ENCODE data around the gene GAS7. TPM values are rescaled to one million over a fixed set of nuclear protein-coding genes. Genes with fewer than 3 reads are reported as not detected.

GAS7 gene
- total and polyA plus RNA-seq, 2 donors (not counting 1 experiment from before 2014, with no cell fraction given): 3.4 to 13.6 TPM

DNA sequence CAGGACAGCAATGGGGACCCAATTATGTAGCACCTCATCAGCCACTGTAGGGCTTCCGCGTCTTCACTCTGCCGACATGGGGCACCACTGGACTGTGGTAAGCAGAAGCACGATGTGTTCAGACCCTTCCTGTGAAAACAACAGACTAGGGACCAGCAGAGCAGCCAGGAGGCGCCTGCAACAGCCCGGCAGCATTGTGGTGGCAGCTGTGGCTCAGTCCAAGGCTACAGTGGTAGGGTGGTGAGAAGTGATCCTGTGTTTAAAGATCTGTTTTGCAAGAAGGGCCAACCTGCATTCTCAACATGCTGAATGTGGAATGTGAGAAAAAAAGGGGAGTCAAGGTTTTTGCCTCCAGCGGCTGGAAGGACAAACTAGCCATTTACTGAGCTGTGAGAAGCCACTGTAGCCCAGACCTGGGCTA lies 80.8 kb downstream of the GAS7 start:
- TF ChIP-seq, protein P1, sequence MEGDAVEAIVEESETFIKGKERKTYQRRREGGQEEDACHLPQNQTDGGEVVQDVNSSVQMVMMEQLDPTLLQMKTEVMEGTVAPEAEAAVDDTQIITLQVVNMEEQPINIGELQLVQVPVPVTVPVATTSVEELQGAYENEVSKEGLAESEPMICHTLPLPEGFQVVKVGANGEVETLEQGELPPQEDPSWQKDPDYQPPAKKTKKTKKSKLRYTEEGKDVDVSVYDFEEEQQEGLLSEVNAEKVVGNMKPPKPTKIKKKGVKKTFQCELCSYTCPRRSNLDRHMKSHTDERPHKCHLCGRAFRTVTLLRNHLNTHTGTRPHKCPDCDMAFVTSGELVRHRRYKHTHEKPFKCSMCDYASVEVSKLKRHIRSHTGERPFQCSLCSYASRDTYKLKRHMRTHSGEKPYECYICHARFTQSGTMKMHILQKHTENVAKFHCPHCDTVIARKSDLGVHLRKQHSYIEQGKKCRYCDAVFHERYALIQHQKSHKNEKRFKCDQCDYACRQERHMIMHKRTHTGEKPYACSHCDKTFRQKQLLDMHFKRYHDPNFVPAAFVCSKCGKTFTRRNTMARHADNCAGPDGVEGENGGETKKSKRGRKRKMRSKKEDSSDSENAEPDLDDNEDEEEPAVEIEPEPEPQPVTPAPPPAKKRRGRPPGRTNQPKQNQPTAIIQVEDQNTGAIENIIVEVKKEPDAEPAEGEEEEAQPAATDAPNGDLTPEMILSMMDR (IDR thresholded peaks at IDR 0.05): no peak
- no peak for TF ChIP-seq EZH2 (IDR thresholded peaks at IDR 0.05; ENCODE audit: borderline replicate concordance, insufficient read depth, low read depth, low read length, poor library complexity, severe bottlenecking)
- Histone ChIP-seq H3K27ac (ENCODE audit: low read length in 2 of 2) (no peak overlapping the region), H3K27me3 (replicated peaks in 1 of 4; ENCODE audit: control extremely low read depth in 1 of 4, control insufficient read depth in 3 of 4, insufficient read depth in 4 of 4, low read length in 3 of 4) (no peaks in the 10 kb centered on the region), H3K79me2 (ENCODE audit: control insufficient read depth, insufficient read depth, low read length) (no peaks in the 10 kb centered on the region), H2AFZ (ENCODE audit: insufficient read depth, low read depth, low read length, poor library complexity, severe bottlenecking) (peak overlapping the region; percentile 55), H3K36me3 (replicated peaks in 1 of 2; ENCODE audit: control extremely low read depth in 1 of 2, control insufficient read depth in 1 of 2, extremely low read depth in 1 of 2, insufficient read depth in 2 of 2, low read length in 1 of 2) (no peaks in the 10 kb centered on the region), H3K9me3 (ENCODE audit: control extremely low read depth in 1 of 3, control insufficient read depth in 2 of 3, insufficient read depth in 1 of 3, low read length in 2 of 3) (peaks cover 0 to 3% (median 0%) of the 10 kb centered on the region in 3 donors), H3K4me2 (replicated peaks; ENCODE audit: low read depth, low read length, poor library complexity, severe bottlenecking) (peak overlapping the region; percentile 55), H4K20me1 (ENCODE audit: control insufficient read depth, insufficient read depth, low read length, poor library complexity, severe bottlenecking) (no peaks in the 10 kb centered on the region), H3K4me3 (ENCODE audit: control extremely low read depth in 1 of 5, extremely low read depth in 1 of 5, insufficient read depth in 1 of 5, low read depth in 2 of 5, low read length in 4 of 5) (no peak overlapping the region), H3K9ac (ENCODE audit: low read length) (no peak overlapping the region), H3K4me1 (ENCODE audit: control insufficient read depth in 2 of 2, insufficient read depth in 2 of 2, low read length in 2 of 2) (peaks cover 78 to 84% of the 10 kb centered on the region in 2 donors)
- ChIA-PET CTCF (interaction anchor here (0.8 to 1.4 kb wide), 3 partner anchors 108 to 111 kb away, joined by 3 to 7 read pairs (median 4); no protein-coding TSS in a partner anchor), POLR2A (no interaction called here)
- Mint-ChIP-seq H3K4me1 (peaks cover 88% of the 10 kb centered on the region), H3K27me3 (no peaks in the 10 kb centered on the region), H3K9me3 (ENCODE audit: insufficient read depth) (no peaks in the 10 kb centered on the region), H3K27ac (peak overlapping the region; percentile 83), H3K4me3 (peak overlapping the region; percentile 35)
- WGBS (ENCODE audit: insufficient coverage): 13% methylated on average over 7 of the region's 7 CpGs
- peak; percentile 62 for DNase-seq
- ATAC-seq (ENCODE audit: low read depth): peak; percentile 9
- intact Hi-C loops (cut with micrococcal nuclease): loop anchor here (1.0 to 2.0 kb wide), 2 partner anchors 110 to 153 kb away; no protein-coding TSS in a partner anchor

GRCh38 chr17:10116753-10117420 lies 81.5 kb downstream of the GAS7 start:
- DNase-seq: no peak
- Histone ChIP-seq H2AFZ (ENCODE audit: insufficient read depth, low read depth, low read length, poor library complexity, severe bottlenecking) (peak overlapping the region; percentile 55), H3K9ac (ENCODE audit: low read length) (no peak overlapping the region), H3K79me2 (ENCODE audit: control insufficient read depth, insufficient read depth, low read length) (no peaks in the 10 kb centered on the region), H4K20me1 (ENCODE audit: control insufficient read depth, insufficient read depth, low read length, poor library complexity, severe bottlenecking) (no peaks in the 10 kb centered on the region), H3K4me2 (replicated peaks; ENCODE audit: low read depth, low read length, poor library complexity, severe bottlenecking) (peak overlapping the region; percentile 55), H3K27me3 (replicated peaks in 1 of 4; ENCODE audit: control extremely low read depth in 1 of 4, control insufficient read depth in 3 of 4, insufficient read depth in 4 of 4, low read length in 3 of 4) (no peaks in the 10 kb centered on the region), H3K36me3 (replicated peaks in 1 of 2; ENCODE audit: control extremely low read depth in 1 of 2, control insufficient read depth in 1 of 2, extremely low read depth in 1 of 2, insufficient read depth in 2 of 2, low read length in 1 of 2) (no peaks in the 10 kb centered on the region), H3K9me3 (ENCODE audit: control extremely low read depth in 1 of 3, control insufficient read depth in 2 of 3, insufficient read depth in 1 of 3, low read length in 2 of 3) (peaks cover 0 to 3% (median 0%) of the 10 kb centered on the region in 3 donors), H3K4me3 (ENCODE audit: control extremely low read depth in 1 of 5, extremely low read depth in 1 of 5, insufficient read depth in 1 of 5, low read depth in 2 of 5, low read length in 4 of 5) (no peak overlapping the region), H3K4me1 (ENCODE audit: control insufficient read depth in 2 of 2, insufficient read depth in 2 of 2, low read length in 2 of 2) (peaks cover 71 to 77% of the 10 kb centered on the region in 2 donors), H3K27ac (ENCODE audit: low read length in 2 of 2) (peak overlapping the region in 1 of 2 donors; percentile 17)
- Mint-ChIP-seq H3K27me3 (no peaks in the 10 kb centered on the region), H3K4me1 (peaks cover 83% of the 10 kb centered on the region), H3K9me3 (ENCODE audit: insufficient read depth) (no peaks in the 10 kb centered on the region), H3K4me3 (peak overlapping the region; percentile 35), H3K27ac (peak overlapping the region; percentile 83)
- CTCF ChIA-PET: interaction anchor here (1.0 to 2.7 kb wide), 4 partner anchors 35 to 112 kb away, joined by 3 to 36 read pairs (median 5); no protein-coding TSS in a partner anchor
- intact Hi-C loops (cut with micrococcal nuclease): loop anchor here (1.0 to 2.0 kb wide), 2 partner anchors 110 to 152 kb away; no protein-coding TSS in a partner anchor
- TF ChIP-seq, protein P1 (IDR thresholded peaks at IDR 0.05): no peak
- no peak for TF ChIP-seq EZH2 (IDR thresholded peaks at IDR 0.05; ENCODE audit: borderline replicate concordance, insufficient read depth, low read depth, low read length, poor library complexity, severe bottlenecking)
- WGBS (ENCODE audit: insufficient coverage): 95% methylated on average over 4 of the region's 5 CpGs
- POLR2A ChIA-PET: interaction anchor here (0.8 kb wide), 1 partner anchor 99 kb away, joined by 4 read pairs; no protein-coding TSS in a partner anchor
- ATAC-seq (ENCODE audit: low read depth): no peak

All from B cell (primary cell).